ENCODE data around the gene XAGE3.
A peak's percentile ranks its signal among the peaks of the same experiment; 100 is the strongest.
"Not testable (repeated sequence)": the region's sequence is repeated elsewhere in the genome, so short reads cannot be mapped to it uniquely, and the experiment has no call there.

The XAGE3 gene

DNA sequence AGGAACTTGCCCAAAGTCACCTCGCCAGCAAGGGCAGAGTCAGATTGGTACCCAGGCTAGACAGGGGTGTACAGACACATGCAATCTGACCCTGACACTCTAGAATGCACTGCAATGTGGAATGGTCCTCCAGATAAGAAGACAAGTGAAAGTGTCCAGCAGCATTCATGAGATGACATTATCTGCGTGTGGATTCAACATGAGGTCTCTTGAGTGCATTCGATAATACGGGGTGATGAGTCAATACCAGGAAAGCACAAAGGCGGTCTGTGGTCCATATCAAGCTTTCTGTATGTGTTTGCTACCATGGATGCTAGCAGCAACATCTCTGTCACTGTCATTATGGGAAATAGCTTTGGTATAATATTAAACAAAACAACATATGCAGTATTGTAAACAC, 6.8 kb upstream of the XAGE3 start:
- H3K27ac Mint-ChIP-seq = no peak overlapping the region
- no peak for DNase-seq (ENCODE audit: low spot score)
- H3K4me3 Mint-ChIP-seq = no peak overlapping the region
- H3K4me1 Mint-ChIP-seq (ENCODE audit: low read depth) = no peaks in the 10 kb centered on the region
- no peaks in the 10 kb centered on the region for H3K36me3 Mint-ChIP-seq (ENCODE audit: low read depth)
- peaks cover 4% of the 10 kb centered on the region for H3K27me3 Mint-ChIP-seq (ENCODE audit: low read depth)
- no peaks in the 10 kb centered on the region for H3K9me3 Mint-ChIP-seq

GRCh38 chrX:52873825-52874224, 5.9 kb upstream of the XAGE3 start:
- H3K36me3 Mint-ChIP-seq (ENCODE audit: low read depth); H3K4me3 Mint-ChIP-seq; H3K4me1 Mint-ChIP-seq (ENCODE audit: low read depth); DNase-seq (ENCODE audit: low spot score); H3K27ac Mint-ChIP-seq; H3K9me3 Mint-ChIP-seq; H3K27me3 Mint-ChIP-seq (ENCODE audit: low read depth): not testable (repeated sequence)

GRCh38 chrX:52870046-52870445, 2.2 kb upstream of the XAGE3 start:
- H3K4me1 Mint-ChIP-seq (ENCODE audit: low read depth) = no peaks in the 10 kb centered on the region
- peaks cover 4% of the 10 kb centered on the region for H3K27me3 Mint-ChIP-seq (ENCODE audit: low read depth)
- DNase-seq (ENCODE audit: low spot score) = no peak
- H3K4me3 Mint-ChIP-seq = no peak overlapping the region
- H3K36me3 Mint-ChIP-seq (ENCODE audit: low read depth) = no peaks in the 10 kb centered on the region
- no peak overlapping the region for H3K27ac Mint-ChIP-seq
- no peaks in the 10 kb centered on the region for H3K9me3 Mint-ChIP-seq

- Mint-ChIP-seq H3K27ac (no peak overlapping the region), H3K4me3 (no peak overlapping the region), H3K36me3 (ENCODE audit: low read depth) (no peaks in the 10 kb centered on the region), H3K9me3 (no peaks in the 10 kb centered on the region), H3K27me3 (ENCODE audit: low read depth) (peaks cover 3% of the 10 kb centered on the region), H3K4me1 (ENCODE audit: low read depth) (no peaks in the 10 kb centered on the region)
- no peak for DNase-seq (ENCODE audit: low spot score)
Observed at GRCh38 chrX:52865343-52865998, 2.4 kb downstream of the XAGE3 start.

DNA sequence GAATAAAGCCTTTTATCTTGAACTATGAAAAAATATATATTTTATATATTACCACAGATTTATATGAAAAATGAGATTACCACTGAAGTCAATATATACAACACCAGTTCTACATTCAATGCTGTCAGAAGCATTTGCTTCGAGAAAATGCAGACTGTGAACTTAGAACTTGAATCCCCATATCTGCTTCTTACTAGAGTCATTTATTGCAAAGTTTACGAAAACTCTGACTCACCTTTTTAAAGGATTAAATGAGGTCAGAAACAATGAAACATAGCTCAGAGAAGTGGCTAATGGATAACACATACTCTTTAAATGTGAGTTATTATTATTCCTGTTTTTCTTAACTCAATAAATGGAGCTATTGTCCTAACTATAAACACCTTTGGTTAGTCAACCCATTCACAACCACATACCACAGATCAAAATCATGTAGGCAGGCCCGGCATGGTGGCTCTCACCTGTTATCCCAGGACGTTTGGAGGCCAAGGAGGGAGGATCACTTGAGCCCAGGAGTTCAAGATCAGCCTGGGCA, 10.8 kb downstream of the XAGE3 start:
- not testable (repeated sequence) for H3K4me1 Mint-ChIP-seq (ENCODE audit: low read depth); DNase-seq (ENCODE audit: low spot score); H3K27me3 Mint-ChIP-seq (ENCODE audit: low read depth); H3K9me3 Mint-ChIP-seq; H3K27ac Mint-ChIP-seq; H3K36me3 Mint-ChIP-seq (ENCODE audit: low read depth); H3K4me3 Mint-ChIP-seq

DNA sequence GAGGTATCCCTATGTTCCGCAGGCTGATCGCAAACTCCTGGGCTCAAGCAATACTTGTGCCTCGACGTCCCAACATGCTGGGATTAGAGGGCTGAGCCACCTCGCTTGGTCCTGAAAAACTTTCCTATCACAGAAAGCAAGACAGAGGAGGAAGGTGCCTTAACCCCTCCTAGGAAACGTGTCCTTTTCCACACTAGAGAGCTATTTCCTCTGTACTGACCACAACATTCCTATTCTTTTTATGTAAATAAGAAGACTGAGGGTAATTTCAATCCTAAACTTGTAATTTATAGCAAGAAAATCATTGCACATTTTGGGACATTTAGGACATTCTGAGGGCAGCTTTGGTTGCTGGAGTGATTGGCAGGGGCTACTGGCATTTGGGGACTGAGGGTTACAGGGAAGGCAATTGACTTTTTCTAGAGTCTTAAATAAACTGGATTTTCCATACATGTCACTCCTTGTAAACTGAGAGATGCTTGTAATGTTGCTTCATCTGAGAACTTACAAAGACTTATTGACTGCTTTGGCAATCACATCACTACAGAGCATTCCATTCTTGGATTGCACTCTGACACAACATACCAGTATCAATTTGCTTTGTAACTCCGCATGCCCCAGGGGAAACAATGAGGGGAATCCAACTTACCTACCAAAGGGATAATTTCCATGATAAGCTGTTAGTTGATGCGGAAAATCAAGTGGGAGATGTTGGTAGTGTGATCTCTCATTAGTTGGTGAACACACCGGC, 15.6 kb downstream of the XAGE3 start:
- Mint-ChIP-seq H3K27ac (no peak overlapping the region), H3K4me1 (ENCODE audit: low read depth) (no peaks in the 10 kb centered on the region), H3K36me3 (ENCODE audit: low read depth) (no peaks in the 10 kb centered on the region), H3K27me3 (ENCODE audit: low read depth) (no peaks in the 10 kb centered on the region), H3K9me3 (no peaks in the 10 kb centered on the region), H3K4me3 (no peak overlapping the region)
- no peak for DNase-seq (ENCODE audit: low spot score)

DNA sequence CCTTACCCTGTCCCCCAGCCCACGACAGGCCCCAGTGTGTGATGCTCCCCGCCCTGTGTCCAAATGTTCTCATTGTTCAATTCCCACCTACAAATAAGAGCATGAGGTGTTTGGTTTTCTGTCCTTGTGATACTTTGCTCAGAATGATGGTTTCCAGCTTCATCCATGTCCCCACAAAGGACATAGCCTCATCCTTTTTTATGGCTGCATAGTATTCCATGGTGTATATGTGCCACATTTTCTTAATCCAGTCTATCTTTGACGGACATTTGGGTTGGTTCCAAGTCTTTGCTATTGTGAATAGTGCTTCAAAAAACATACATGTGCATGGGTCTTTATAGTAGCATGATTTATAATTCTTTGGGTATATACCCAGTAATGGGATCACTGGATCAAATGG, 24.3 kb downstream of the XAGE3 start:
- H3K9me3 Mint-ChIP-seq; H3K27me3 Mint-ChIP-seq (ENCODE audit: low read depth); H3K27ac Mint-ChIP-seq; H3K4me3 Mint-ChIP-seq; DNase-seq (ENCODE audit: low spot score); H3K4me1 Mint-ChIP-seq (ENCODE audit: low read depth); H3K36me3 Mint-ChIP-seq (ENCODE audit: low read depth): not testable (repeated sequence)

DNA sequence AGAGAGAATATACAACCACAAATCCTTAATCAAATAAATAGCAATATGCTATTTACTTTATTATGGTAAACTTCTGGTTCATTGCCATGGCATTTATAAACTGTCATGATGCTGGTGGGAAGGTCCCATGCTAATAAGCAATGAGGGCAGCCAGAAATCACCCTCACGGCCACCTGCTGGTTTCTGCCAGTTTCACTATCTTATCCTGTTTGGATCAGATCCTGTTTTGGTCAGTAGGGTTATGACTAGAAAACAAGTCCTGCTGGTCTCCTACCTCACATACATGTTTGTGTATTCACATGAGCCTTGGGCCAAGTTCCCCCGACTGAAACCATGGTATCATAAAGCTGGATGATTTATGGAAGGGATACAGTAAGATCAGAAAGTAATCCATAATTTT, 28.7 kb downstream of the XAGE3 start:
- H3K27me3 Mint-ChIP-seq (ENCODE audit: low read depth) = peaks cover 2% of the 10 kb centered on the region

DNA sequence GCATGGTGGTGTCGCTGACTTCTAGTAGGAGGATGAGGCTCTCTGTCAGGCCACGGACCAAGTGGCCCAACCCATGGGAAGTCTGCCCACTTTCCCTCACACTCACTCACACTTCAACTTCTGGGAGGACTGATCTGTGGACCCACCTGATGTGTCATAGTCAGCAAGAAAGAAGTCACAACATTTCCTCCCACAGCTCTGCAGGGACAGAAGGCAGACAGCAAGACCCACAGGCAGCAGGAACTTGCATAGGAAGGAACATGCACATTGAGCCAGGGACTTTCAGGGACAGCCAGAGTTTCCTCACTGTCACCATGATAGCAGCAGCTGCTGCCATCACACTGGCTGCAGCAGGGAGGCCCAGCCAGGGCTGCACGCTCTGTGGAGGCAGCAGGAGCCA, 37.3 kb downstream of the XAGE3 start:
- H3K4me1 Mint-ChIP-seq (ENCODE audit: low read depth) = no peaks in the 10 kb centered on the region
- H3K9me3 Mint-ChIP-seq = no peaks in the 10 kb centered on the region
- H3K27me3 Mint-ChIP-seq (ENCODE audit: low read depth) = no peaks in the 10 kb centered on the region
- DNase-seq (ENCODE audit: low spot score) = no peak
- H3K4me3 Mint-ChIP-seq = no peak overlapping the region
- H3K27ac Mint-ChIP-seq = no peak overlapping the region
- H3K36me3 Mint-ChIP-seq (ENCODE audit: low read depth) = no peaks in the 10 kb centered on the region

More for the DNA sequence above, 28.7 kb downstream of the XAGE3 start:
- Mint-ChIP-seq H3K27ac (no peak overlapping the region), H3K36me3 (ENCODE audit: low read depth) (no peaks in the 10 kb centered on the region), H3K4me3 (no peak overlapping the region), H3K9me3 (no peaks in the 10 kb centered on the region), H3K4me1 (ENCODE audit: low read depth) (no peaks in the 10 kb centered on the region)
- no peak for DNase-seq (ENCODE audit: low spot score)

GRCh38 chrX:52824608-52825007, 43.3 kb downstream of the XAGE3 start:
- DNase-seq (ENCODE audit: low spot score) = no peak
- H3K4me3 Mint-ChIP-seq = no peak overlapping the region
- H3K27me3 Mint-ChIP-seq (ENCODE audit: low read depth) = no peaks in the 10 kb centered on the region

DNA sequence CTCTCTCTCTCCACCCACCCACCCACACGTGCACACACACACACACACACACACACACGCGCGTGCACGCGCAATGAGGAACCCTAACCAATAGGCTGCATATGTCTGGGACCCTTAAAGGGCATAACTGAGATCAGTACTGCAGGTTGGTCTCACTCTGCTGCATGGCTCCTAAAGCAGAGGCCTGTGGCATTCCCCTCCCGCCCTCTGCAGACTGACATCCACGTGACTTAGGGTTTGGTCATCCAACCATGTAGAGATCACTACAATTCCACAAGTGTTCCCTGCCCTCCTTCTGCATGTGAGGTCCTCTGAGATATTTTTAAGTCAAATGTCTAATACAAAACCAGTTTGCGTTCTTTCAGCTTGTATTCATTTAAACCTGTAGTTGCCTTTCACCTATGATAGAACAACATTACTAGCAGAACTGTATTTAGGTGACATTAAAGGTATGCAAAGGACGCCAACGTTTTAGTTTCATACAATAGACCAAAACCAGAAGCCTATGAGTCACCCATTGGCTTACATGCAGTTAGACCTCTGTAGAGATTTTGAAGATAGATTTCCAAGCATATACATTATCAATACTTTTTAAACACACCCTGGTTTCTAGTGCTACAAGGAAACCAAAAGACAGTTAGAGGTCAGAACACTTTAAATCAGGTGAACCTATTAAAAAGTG, 46.7 kb downstream of the XAGE3 start:
- Mint-ChIP-seq H3K27ac (peak overlapping the region; percentile 15), H3K27me3 (ENCODE audit: low read depth) (no peaks in the 10 kb centered on the region), H3K4me3 (no peak overlapping the region), H3K9me3 (no peaks in the 10 kb centered on the region), H3K36me3 (ENCODE audit: low read depth) (no peaks in the 10 kb centered on the region), H3K4me1 (ENCODE audit: low read depth) (peaks cover 4% of the 10 kb centered on the region)
- DNase-seq (ENCODE audit: low spot score) = no peak

More at GRCh38 chrX:52824608-52825007, 43.3 kb downstream of the XAGE3 start:
- no peak overlapping the region for H3K27ac Mint-ChIP-seq
- no peaks in the 10 kb centered on the region for H3K9me3 Mint-ChIP-seq
- peaks cover 4% of the 10 kb centered on the region for H3K4me1 Mint-ChIP-seq (ENCODE audit: low read depth)
- no peaks in the 10 kb centered on the region for H3K36me3 Mint-ChIP-seq (ENCODE audit: low read depth)

DNA sequence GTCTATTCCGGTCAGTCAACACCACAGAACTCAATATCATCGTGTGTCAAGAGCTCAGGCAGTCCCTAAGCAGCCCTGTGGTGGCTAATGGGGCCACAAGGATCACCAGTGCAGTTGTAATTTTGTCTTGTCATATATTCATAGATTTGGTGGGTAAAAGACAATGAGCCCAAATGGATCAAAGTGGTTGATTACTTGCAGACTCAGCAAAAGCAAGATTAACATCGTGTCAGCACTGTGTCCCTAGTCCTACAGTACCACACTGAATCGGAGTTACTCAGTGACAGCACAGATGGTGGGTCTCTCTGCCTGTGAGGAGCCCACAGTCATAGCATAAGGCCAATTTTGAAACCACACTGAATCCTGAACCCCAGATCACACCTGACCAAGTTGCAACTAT, 48.1 kb downstream of the XAGE3 start:
- no peak for DNase-seq (ENCODE audit: low spot score)
- peaks cover 3% of the 10 kb centered on the region for H3K27me3 Mint-ChIP-seq (ENCODE audit: low read depth)
- H3K36me3 Mint-ChIP-seq (ENCODE audit: low read depth) = no peaks in the 10 kb centered on the region
- H3K4me3 Mint-ChIP-seq = no peak overlapping the region
- H3K9me3 Mint-ChIP-seq = no peaks in the 10 kb centered on the region
- no peak overlapping the region for H3K27ac Mint-ChIP-seq
- peaks cover 4% of the 10 kb centered on the region for H3K4me1 Mint-ChIP-seq (ENCODE audit: low read depth)

All from T-helper 2 cell treated with Interferon-gamma antibody and Interleukin-4, amounts not matched to agents 5 μg/mL and 100 μg/mL, for 36 hours (primary cell).